ENCODE data around the gene DDHD1. TPM values are rescaled to one million over a fixed set of nuclear protein-coding genes. Genes with fewer than 3 reads are reported as not detected.
A peak's percentile ranks its signal among the peaks of the same experiment; 100 is the strongest.

DDHD1 gene
- total RNA-seq, 1 donor from 2014 or later, result 17.9 TPM

GRCh38 chr14:53043027-53043581 is 110.0 kb downstream of the DDHD1 start:
- Mint-ChIP-seq H3K27ac (ENCODE audit: unreplicated experiment) (no peak overlapping the region), H3K4me3 (no peak overlapping the region), H3K4me1 (no peaks in the 10 kb centered on the region), H3K9me3 (no peaks in the 10 kb centered on the region), H3K36me3 (ENCODE audit: low read depth) (peaks cover 17% of the 10 kb centered on the region), H3K27me3 (ENCODE audit: low read depth) (no peaks in the 10 kb centered on the region)
- no peak for TF ChIP-seq CTCF (conservative IDR thresholded peaks at IDR 0.05)
- DNase-seq (ENCODE audit: low read depth, low spot score), result no peak

GRCh38 chr14:53042480-53042879 is 110.6 kb downstream of the DDHD1 start:
- H3K4me3 Mint-ChIP-seq, result no peak overlapping the region
- H3K27me3 Mint-ChIP-seq (ENCODE audit: low read depth), result no peaks in the 10 kb centered on the region
- peaks cover 23% of the 10 kb centered on the region for H3K36me3 Mint-ChIP-seq (ENCODE audit: low read depth)
- H3K4me1 Mint-ChIP-seq, result no peaks in the 10 kb centered on the region
- H3K9me3 Mint-ChIP-seq, result peaks cover 3% of the 10 kb centered on the region
- H3K27ac Mint-ChIP-seq (ENCODE audit: unreplicated experiment), result no peak overlapping the region
- no peak for DNase-seq (ENCODE audit: low read depth, low spot score)
- no peak for TF ChIP-seq CTCF (conservative IDR thresholded peaks at IDR 0.05)

GRCh38 chr14:53041067-53041466 is 112.1 kb downstream of the DDHD1 start:
- DNase-seq (ENCODE audit: low read depth, low spot score), result no peak
- no peak for TF ChIP-seq CTCF (conservative IDR thresholded peaks at IDR 0.05)
- Mint-ChIP-seq H3K9me3 (peaks cover 4% of the 10 kb centered on the region), H3K4me1 (no peaks in the 10 kb centered on the region), H3K27me3 (ENCODE audit: low read depth) (no peaks in the 10 kb centered on the region), H3K27ac (ENCODE audit: unreplicated experiment) (peak overlapping the region; percentile 24), H3K4me3 (no peak overlapping the region), H3K36me3 (ENCODE audit: low read depth) (peaks cover 27% of the 10 kb centered on the region)

GRCh38 chr14:53038629-53039028 is 114.5 kb downstream of the DDHD1 start:
- Mint-ChIP-seq H3K27me3 (ENCODE audit: low read depth) (no peaks in the 10 kb centered on the region), H3K9me3 (peaks cover 4% of the 10 kb centered on the region), H3K4me1 (no peaks in the 10 kb centered on the region), H3K4me3 (no peak overlapping the region), H3K36me3 (ENCODE audit: low read depth) (peaks cover 24% of the 10 kb centered on the region), H3K27ac (ENCODE audit: unreplicated experiment) (no peak overlapping the region)
- TF ChIP-seq CTCF (conservative IDR thresholded peaks at IDR 0.05), result no peak
- DNase-seq (ENCODE audit: low read depth, low spot score), result no peak

GRCh38 chr14:53037016-53037415 is 116.1 kb downstream of the DDHD1 start:
- no peak overlapping the region for H3K27ac Mint-ChIP-seq (ENCODE audit: unreplicated experiment)
- H3K36me3 Mint-ChIP-seq (ENCODE audit: low read depth), result peaks cover 24% of the 10 kb centered on the region
- H3K9me3 Mint-ChIP-seq, result peaks cover 4% of the 10 kb centered on the region
- no peak for TF ChIP-seq CTCF (conservative IDR thresholded peaks at IDR 0.05)
- DNase-seq (ENCODE audit: low read depth, low spot score), result no peak
- H3K4me1 Mint-ChIP-seq, result no peaks in the 10 kb centered on the region
- no peak overlapping the region for H3K4me3 Mint-ChIP-seq
- no peaks in the 10 kb centered on the region for H3K27me3 Mint-ChIP-seq (ENCODE audit: low read depth)

Data from neural crest cell (in vitro differentiated cells).